SH-SY5Y (cell line): ENCODE data around the gene EMX1.

Source experiments
- GATA2 ChIP-seq: IDR thresholded peaks from 2 replicates; pipeline ENCODE4 v1.6.1; 2011; ENCODE audit warnings: mild to moderate bottlenecking, low read depth, low read length
- GATA3 ChIP-seq: IDR thresholded peaks from 2 replicates; pipeline ENCODE4 v1.6.1; 2011; ENCODE audit warnings: low read depth, mild to moderate bottlenecking, low read length, moderate library complexity

DNA sequence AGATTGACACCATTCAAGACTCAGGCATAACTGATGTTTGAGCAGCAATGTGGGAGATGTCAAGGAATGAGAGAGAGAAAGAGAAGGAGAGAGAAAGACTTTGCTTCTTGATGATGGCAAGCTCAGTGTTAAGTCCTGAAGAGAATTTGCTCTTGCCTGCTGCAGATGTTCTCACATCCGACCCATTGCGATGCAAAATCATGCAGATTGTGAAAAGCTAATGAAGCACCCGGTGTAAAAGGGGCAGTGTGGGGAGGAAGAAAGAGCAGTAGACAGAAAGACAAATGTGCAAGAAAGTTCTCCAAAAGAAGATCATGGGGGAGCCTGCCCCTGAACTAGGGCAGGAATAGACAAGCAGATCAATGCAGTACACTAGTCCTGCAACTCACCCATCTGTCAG lies 57.7 kb downstream of the EMX1 start:
- TF ChIP-seq GATA2 (no peak), GATA3 (no peak)
